IPS DF 4.7 (cell line): ENCODE results near the gene KCNJ5.

Experiments used
- DNase-seq: peaks from one replicate; pipeline ENCODE4 v3.0.0-alpha.2; 2013; ENCODE audit warnings: low spot score; ENCODE audit errors: extremely low read depth

KCNJ5 gene

GRCh38 chr11:128929991-128930390, 38.8 kb downstream of the KCNJ5 start:
- no peak for DNase-seq

- no peak for DNase-seq
Measured at GRCh38 chr11:128931066-128931465, 39.9 kb downstream of the KCNJ5 start.

- no peak for DNase-seq
Measured at GRCh38 chr11:128931668-128932067, 40.5 kb downstream of the KCNJ5 start.

- DNase-seq: no peak
Measured at GRCh38 chr11:128933481-128934178, 42.5 kb downstream of the KCNJ5 start.

GRCh38 chr11:128934351-128934750, 43.2 kb downstream of the KCNJ5 start:
- no peak for DNase-seq

GRCh38 chr11:128934926-128935325, 43.8 kb downstream of the KCNJ5 start:
- no peak for DNase-seq

GRCh38 chr11:128936606-128937251, 45.6 kb downstream of the KCNJ5 start:
- DNase-seq: peak; percentile 62

- no peak for DNase-seq
Measured at GRCh38 chr11:128937480-128937879, 46.3 kb downstream of the KCNJ5 start.

GRCh38 chr11:128938156-128938885, 47.2 kb downstream of the KCNJ5 start:
- DNase-seq: no peak

GRCh38 chr11:128939591-128939990, 48.4 kb downstream of the KCNJ5 start:
- DNase-seq: no peak

- no peak for DNase-seq
Measured at GRCh38 chr11:128940156-128940555, 49.0 kb downstream of the KCNJ5 start.

GRCh38 chr11:128940603-128941002, 49.4 kb downstream of the KCNJ5 start:
- no peak for DNase-seq

- DNase-seq: no peak
Measured at GRCh38 chr11:128941110-128941509, 50.0 kb downstream of the KCNJ5 start.

GRCh38 chr11:128941573-128942271, 50.6 kb downstream of the KCNJ5 start:
- no peak for DNase-seq

- no peak for DNase-seq
Measured at GRCh38 chr11:128942272-128942612, 51.1 kb downstream of the KCNJ5 start.

GRCh38 chr11:128942817-128943427, 51.8 kb downstream of the KCNJ5 start, which contains the start of gene TP53AIP1:
TSS of gene TP53AIP1 (minus strand) at chr11:128942871. CDS start at chr11:128937818, 5,053 bp downstream.
- DNase-seq: no peak

GRCh38 chr11:128943428-128943976, 52.3 kb downstream of the KCNJ5 start:
- no peak for DNase-seq

- no peak for DNase-seq
Measured at GRCh38 chr11:128946648-128947047, 55.5 kb downstream of the KCNJ5 start.

GRCh38 chr11:128947773-128948172, 56.6 kb downstream of the KCNJ5 start:
- DNase-seq: no peak

GRCh38 chr11:128948583-128948982, 57.4 kb downstream of the KCNJ5 start:
- no peak for DNase-seq
